NCI-H2171 treated with DMSO at 0.1 percent for 48 hours (cell line): ENCODE results near the gene OBP2A.

Experiments used
- DNase-seq: peaks from one replicate; lab custom pipeline; 2025; lab: John Stamatoyannopoulos, UW

The OBP2A gene

DNA sequence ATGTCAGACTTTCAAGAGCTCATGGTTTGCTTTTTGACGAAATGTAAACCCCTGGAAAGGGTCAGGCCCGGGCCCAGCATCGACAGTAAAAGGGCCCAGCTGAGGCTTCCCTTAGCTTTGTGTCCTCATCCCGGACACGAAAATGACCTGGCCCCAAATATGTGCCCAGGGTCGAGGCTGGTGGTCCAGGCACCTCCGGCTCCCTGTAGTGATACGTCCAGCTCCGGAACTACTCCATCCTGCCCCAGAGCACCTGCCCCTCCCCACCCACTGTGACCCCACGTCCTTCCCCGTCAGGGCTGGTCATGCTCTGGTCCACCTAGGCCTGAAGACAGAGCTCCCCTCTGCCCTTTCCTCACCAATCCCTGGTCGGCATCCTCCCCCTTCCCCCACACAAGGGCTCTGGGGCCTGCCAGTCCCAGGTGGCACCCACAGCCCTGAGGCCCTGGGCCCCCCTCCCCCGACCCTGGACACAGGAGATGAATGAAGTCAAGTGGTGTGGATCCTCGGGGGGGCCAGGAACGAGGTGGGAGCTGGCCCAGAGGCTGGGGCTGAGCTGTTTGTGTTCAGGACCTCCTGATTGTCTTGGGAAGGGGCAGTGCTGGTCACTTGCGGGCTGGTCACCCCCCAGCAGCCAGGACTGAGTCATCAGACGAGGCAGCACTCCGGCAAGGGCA is 6.2 kb downstream of the OBP2A start:
- no peak for DNase-seq

DNA sequence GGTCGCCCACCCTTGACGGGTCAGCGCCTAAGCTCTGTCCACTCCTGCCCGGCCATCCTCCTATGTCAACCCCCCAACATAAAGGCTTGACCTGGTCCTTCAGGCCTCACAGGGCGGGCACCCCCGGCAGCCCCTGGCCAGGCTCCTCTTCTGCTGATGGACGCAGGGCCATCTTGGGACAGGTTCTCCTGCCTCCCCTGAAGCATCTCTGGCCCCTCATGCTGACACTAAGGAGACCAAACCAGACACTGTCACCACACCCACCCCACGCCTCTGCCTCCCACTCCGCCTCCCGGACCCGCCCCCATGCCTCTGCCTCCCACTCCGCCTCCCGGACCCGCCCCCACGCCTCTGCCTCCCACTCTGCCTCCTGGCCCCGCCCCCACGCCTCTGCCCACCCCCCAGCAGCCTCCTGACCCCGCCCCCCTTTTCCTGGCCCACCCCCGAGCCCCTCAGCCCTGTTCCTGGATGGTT is 6.8 kb downstream of the OBP2A start:
- no peak for DNase-seq

DNA sequence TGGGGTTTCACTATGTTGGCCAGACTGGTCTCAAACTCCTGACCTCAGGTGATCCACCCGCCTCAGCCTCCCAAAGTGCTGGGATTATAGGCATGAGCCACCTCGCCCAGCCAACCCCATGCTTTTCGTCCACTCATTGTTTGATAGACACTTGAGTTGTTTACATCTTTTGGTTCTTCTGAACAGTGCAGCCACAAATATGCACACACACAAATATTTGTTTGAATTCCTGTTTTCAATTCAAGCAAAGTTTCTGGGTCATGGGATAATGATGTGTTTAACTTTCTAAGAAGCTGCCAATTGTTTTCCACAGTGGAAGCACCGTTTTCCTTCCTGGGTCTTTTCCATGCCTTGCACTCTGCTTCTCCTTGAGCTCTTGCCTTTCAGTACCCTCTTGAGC is 8.8 kb downstream of the OBP2A start:
- DNase-seq = no peak

DNA sequence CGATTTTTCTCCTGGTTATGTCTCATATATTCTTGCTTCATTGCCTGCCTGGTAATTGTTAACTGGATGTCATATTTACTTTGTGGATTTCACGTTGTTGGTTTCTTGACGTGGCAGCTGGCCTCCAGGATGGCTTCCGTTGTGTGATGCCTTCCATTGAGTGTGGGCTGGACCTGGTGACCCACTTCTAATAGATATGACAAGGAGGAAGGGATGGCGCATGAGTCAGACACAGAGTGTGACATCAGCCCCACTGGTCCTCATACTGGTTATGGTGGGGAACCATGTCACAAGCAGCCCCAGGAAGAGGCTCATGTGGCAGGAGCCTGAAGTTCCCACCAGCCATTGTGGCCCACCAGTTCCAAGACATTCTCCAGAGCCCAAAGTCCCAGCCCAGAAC is 9.3 kb downstream of the OBP2A start:
- no peak for DNase-seq

DNA sequence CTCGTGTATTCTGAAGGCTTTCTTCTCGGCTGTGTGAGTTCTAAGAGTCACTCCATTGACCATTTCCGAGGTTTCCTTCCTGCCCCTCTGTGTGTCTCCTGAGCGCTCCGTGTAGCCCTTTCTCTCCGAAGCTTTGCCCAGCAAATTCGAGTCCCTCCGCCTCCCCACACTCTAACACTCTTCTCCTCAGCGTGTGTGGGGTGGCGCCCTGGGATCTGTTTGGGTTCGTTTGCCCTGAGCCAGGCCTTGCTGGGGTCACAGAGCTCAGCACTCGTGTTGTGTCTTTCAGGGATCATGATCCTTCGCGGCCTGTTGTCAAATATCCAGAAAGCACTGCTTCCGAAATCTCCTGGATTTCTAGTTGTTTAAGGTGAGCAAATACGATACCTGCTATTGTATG is 10.0 kb downstream of the OBP2A start:
- DNase-seq = no peak

DNA sequence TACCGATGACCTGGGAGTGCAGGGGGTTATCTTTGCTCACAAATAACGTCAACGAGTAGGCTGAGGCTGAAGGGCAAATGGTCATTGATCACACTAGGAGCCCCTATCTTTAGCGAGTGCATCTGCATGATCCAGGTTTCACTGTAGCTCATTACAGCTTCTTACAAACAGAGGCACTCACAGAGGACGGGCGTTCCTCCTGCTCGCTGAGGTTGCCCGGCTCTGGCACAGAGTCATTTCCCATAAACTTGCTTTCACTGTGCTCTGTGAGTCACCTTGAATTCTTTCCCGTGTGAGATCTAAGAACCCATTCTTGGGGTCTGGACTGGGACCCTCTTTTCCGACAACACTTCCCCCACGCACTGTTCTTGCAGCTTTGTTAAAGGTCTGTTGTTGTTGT is 13.7 kb downstream of the OBP2A start:
- no peak for DNase-seq

DNA sequence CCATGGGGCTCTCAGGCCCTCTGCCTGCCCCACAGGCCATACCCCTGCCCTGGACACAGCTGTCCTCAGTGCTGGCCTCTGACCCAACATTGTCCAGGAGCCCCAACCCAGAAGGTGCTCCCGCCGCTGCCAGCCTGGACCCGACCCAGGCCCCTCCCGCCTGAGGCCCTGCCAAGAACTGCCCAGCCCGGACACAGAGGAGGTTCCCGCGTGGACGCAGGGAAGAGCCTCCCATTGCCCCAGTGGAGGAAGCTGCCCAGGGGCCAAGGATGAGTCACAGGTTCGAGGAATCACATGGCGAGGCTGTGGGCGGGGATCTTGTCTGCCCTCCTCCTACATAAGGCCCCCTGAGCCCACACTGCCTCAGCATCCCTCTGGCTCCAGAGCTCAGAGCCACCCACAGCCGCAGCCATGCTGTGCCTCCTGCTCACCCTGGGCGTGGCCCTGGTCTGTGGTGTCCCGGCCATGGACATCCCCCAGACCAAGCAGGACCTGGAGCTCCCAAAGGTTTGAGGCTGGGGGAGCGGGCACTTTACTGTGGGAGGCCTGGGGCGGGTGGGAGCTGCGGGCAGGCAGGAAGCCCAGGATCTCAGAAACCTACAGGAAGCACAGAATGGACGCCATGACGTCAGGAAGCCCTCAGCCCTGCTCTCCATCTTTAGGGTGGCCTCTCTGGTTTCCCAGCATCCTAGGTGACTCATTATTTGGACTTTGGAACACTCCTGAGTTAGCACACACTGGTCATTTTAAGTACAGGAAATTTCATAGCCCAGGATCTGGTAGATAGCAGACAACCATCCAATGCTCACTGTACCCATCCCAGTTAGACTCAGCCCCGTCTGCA is 15.7 kb downstream of the OBP2A start, which contains the start of gene PAEP:
Gene PAEP (plus strand): TSS at position 366 of the 844 bp plus-strand sequence.
- DNase-seq = no peak

DNA sequence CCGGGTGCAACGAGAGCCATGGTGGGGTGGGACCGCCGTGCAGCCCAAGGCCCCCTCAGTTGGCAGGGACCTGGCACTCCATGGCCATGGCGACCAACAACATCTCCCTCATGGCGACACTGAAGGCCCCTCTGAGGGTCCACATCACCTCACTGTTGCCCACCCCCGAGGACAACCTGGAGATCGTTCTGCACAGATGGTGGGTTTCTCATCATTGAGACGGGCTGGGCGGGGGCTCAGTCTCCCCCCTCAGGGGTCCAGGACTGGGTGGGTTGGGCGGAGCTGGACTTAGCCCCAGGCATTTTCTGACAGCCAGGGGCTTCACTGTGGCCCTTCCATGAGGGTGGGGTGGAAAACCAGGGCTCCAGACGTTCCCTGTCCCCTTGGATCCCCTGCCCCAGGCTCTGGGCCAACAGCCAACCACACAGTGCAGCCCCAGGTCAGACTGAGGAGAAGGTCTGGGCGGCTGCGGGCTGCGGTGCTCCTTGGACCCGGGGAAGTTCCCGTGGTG is 16.4 kb downstream of the OBP2A start:
- no peak for DNase-seq

DNA sequence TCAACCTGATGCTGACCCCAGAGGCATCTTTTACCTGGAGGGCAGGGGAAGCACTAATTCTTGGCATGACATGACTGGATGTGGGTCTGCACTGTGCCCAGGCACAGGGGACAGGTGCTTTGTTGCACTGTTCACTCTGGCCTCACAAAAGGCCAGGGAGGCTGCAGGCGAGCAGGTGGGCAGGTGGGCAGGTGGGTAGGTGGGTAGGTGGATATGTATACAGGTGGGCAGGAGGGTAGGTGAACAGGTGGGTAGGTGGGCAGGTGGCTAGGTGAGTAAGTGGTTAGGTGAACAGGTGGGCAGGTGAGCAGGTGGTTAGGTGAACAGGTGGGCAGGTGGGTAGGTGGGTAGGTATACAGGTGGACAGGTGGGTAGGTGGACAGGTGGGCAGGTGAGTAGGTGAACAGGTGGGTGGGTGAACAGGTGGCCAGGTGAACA is 17.1 kb downstream of the OBP2A start:
- DNase-seq = no peak

DNA sequence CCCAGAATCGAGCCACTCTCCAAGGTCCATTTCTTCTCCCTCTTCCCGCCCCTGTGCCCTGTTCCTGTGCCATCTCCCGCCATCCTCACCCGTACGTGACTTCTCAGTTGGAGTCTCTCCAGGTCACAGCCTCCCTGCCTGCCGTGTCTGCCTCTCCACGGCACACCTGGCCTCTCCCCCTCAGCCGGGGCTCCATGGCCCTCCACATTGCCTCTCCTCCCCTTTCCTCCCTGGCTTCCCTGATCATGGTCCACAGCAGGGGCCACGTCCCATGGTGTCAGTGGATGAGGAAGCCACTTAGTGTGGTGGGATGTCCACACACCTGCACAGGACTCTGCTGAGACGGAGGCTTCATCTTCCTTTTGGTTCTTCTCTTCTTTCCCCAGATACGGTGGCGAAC is 17.9 kb downstream of the OBP2A start:
- DNase-seq = no peak

DNA sequence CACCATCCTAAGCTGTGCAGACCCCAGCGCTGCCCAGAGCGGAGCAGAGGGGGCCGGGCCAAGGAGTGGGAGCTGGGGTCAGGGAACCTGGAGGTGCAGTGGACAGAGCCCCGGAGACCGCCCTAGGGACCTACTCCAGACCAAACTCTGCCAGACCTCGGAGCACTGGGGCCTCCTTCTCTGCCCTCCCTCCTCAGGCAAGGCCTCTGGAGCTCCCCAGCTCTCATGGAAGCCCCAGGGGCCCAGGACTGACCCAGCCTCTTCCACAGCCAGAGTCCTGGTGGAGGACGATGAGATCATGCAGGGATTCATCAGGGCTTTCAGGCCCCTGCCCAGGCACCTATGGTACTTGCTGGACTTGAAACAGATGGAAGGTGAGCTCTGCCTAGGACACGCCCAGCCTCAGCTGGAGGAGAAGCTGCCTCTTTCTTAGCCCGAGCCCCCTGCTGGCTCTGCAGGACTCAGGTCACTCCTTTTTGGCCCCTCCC is 19.3 kb downstream of the OBP2A start:
- no peak for DNase-seq

DNA sequence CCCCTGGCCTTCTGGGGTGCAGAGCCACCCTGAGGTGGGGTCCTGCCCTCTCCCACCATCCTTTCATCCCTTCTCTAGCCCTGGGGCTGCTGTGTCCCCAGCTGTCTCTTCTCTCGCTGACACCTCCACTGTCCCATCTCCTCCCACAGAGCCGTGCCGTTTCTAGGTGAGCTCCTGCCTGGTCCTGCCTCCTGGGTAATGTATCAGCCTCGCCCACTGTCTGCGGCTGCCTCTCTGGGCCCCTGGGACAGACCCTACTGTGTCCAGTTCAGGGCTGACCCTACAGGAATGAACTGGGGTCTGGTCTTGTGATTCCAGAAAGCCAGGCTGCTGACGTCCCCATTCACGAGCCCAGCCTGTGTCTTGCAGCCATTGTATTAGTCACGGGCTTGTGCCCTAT is 19.7 kb downstream of the OBP2A start:
- DNase-seq = no peak

DNA sequence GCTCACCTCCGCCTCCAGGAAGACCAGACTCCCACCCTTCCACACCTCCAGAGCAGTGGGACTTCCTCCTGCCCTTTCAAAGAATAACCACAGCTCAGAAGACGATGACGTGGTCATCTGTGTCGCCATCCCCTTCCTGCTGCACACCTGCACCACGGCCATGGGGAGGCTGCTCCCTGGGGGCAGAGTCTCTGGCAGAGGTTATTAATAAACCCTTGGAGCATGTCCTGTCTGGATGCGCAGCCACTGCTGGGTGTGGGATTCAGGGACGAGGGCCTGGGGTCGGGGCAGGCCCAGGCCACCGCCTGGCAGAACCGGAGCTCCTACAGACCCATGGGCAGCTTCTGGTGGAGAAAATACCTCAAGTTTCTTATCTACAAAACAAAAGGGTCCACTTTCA is 20.6 kb downstream of the OBP2A start:
- DNase-seq = no peak

DNA sequence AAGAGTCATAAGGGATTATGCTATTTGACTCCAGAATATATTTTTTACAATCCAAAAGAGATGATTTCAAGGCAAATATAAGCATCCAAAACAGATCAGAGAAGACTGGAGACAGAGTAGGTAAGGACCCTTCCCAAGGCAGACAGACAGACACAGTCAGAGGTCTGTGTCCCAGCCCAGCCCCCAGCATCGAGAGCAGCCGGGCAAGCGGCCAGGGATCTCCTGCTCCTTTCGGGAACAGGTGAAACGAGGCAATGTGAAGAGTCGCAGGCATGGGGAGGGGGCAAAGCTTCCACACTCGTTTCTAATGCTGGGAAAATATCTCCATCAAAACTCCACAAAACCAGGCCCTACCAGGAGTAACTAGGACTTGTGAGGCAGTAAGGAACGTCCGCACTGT is 21.4 kb downstream of the OBP2A start:
- no peak for DNase-seq

DNA sequence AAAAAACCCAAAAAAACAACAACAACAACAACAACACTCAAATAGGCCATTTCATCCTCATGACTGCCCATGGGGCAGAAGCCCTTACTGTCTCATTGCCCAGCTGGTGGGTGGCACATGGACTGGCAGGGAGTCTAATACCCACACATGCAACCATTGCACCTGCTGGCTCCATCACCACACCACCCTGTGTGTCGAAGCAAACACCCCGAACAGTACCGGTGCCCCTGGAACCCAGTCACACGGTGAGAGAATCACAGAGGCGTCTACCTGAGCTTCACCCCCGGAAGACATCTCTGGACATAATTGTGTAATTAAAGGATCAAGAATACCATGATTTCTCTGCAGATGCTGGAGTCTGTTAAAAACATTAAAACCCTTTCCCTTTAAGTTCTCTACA is 22.1 kb downstream of the OBP2A start:
- no peak for DNase-seq

DNA sequence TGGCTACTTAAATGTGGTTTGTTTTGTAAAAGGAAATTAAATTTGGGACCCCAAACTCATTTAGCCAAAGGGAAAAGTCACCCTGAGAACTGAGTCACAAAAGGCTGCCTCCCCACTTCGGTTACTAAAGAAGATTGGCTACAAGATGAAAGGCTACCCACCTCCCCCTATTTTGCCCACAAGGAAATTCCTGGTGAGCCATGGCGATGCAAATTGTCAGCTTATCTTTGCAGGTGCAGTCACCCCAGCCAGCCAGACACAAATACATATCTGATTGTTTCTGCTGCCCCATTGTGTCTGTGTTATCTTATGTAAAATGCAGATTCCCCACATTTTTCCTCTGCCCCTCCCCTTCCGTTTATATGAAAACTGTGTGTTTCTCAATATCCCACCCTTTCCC is 24.5 kb downstream of the OBP2A start:
- no peak for DNase-seq

DNA sequence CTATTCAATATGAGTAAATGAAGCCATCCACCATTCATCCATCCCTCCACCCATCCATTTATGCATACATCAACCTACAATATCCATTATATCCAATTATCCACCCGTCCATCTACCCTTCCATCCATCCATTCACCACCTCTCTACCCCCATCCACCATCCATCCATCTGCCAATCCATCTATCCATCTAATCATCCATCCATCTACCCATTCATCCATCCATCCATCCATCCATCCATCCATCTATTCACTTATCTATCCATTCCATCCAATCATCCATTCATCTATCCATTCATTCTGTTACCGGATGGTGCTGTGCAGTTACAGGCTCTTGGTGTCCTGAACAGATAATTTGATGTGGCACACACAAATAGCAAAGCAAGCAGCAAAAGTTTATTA is 26.3 kb downstream of the OBP2A start:
- DNase-seq = no peak

DNA sequence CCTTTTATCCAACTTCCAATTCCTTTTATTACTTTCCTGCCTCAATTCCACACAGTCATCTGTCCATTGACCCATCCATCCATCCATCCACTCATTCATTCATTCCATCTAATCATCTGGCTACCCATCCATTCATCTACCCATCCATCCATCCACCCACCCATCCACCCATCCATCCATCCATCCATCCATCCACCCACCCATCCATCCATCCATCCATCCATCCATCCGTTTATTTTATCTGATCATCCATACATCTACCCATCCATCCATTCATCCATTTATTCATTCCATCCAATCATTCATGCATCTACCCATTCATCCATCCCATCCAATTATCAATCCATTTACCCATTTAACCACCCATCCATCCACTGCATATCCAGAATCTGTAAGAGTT is 27.2 kb downstream of the OBP2A start:
- DNase-seq = no peak

DNA sequence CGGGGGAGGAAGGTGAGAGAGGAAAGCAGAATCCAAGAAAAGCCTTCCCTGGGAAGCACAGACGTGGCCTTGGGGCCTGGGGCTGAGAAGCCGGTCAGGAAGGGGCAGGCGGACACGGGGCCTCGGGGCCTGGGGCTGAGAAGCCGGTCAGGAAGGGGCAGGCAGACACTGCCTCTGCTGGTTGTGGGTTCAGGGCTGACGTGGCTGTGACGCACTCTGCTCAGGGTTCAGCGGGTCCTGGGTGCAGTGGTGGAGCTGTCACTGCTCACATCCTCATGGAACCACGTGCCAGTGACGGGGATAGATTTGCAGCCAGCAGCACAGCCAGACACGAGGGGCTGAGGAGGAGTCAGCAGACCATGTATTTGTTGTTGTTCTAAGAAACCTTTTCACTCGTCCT is 28.4 kb downstream of the OBP2A start:
- DNase-seq = no peak

DNA sequence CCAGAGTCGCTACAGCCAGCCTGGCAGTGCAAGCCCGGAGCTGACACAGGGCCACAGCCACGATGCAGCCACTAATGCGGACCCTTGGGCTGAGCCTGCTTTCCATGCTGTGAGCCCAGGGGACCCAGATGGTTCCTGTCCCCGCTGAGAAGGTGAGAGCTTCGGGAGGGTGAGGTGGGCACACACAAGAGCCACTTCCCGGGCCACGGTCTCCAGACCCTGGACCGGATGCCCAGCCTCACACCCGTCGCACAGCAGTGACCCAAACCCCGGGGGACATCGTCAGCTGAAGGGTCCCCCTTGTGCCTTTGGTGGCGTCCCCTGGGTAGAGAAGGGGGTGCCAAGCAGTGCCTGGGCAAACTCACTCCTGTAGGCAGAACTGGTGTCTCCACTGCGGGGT is 29.0 kb downstream of the OBP2A start:
- DNase-seq = no peak

DNA sequence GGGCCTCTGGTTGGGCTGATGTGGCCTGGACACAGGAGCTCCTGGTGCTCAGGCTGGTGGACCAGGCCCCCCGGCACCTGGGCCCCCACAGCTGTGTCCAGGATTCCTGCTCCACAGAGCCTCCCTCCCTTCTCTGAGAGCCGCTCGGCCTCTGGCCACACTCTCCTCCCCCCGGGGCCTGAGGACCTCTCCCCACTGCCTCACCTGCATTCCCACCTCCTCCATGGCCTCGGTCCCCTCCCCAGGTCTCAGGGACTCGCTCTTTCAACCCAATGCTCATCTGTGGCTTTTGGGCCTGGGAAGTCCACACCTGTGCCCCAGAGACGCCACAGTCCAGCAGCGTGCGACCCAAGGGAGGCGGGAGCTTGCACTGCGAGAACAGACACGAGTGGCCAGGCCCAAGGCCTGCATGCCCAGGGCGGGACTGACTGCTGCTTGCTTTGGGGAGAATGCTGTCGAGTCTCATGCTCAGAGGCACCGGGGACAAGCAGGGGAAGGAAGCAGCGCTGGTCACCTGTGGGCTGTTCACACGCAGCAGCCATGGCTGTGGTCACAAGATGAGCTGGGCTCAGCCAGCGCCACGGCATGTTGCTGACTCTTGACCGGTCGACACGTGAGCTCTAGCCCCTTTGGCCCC is 30.2 kb downstream of the OBP2A start:
- no peak for DNase-seq

DNA sequence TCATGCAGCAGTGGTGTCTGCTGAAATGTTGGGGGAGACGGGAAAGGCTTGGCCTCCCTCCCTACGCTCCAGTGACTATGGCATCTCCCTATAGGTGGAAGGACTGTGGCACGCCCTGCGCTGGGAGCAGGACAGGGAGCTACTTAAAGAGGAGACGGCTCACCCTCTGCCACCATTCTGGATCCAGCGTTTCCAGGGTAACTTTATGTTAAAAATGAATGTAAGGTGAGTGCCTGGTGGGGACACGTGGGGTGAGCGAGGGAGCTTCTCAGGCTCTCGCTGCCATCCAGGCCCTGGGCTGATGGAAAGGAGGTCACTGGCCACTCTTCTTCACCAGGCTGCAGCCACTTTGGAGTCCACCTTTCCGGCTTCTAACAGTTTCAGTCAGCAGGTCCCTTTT is 31.3 kb downstream of the OBP2A start:
- no peak for DNase-seq

DNA sequence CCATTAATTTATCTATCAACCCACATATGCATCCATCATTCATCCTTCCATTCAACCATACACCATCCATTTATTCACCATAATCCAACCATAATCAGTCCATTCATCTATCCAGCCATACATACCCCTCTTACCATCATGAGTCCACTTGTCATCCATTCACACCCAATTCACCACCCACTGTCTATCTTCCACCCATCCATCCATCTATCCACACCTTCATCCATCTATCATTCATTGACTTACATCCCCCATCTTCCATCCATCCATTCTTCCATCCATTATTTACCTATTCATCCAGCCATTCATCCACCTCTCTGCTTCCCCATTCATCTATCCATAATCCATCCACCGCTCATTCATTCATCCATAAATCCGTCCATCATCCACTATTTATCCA is 33.4 kb downstream of the OBP2A start:
- no peak for DNase-seq
